Activated naive CD4-positive, alpha-beta T cell (primary cell): ENCODE measurements around the gene TVP23C.
"Not testable (repeated sequence)": the region's sequence is repeated elsewhere in the genome, so short reads cannot be mapped to it uniquely, and the experiment has no call there.

ENCODE experiments used
- DNase-seq, 4 experiments: peaks; one replicate each; lab custom pipeline; 2025; lab: John Stamatoyannopoulos, UW

Gene TVP23C

GRCh38 chr17:15563375-15563857, at the start of gene TVP23C:
TSS of gene TVP23C (minus strand) at chr17:15563483. CDS start at chr17:15563448, 35 bp downstream.
- peak; percentile 29 to 56 (median 36) for DNase-seq

GRCh38 chr17:15592960-15593359, 29.7 kb upstream of the TVP23C start:
- not testable (repeated sequence) for DNase-seq

GRCh38 chr17:15591986-15592385, 28.7 kb upstream of the TVP23C start:
- DNase-seq, result not testable (repeated sequence)

- not testable (repeated sequence) for DNase-seq
Observed at GRCh38 chr17:15590844-15591243, 27.6 kb upstream of the TVP23C start.

- not testable (repeated sequence) for DNase-seq
Observed at GRCh38 chr17:15589544-15590536, 26.6 kb upstream of the TVP23C start.

- not testable (repeated sequence) for DNase-seq
Observed at GRCh38 chr17:15588017-15588416, 24.7 kb upstream of the TVP23C start.

GRCh38 chr17:15583313-15583712, 20.0 kb upstream of the TVP23C start:
- DNase-seq, result not testable (repeated sequence)

GRCh38 chr17:15581462-15581861, 18.2 kb upstream of the TVP23C start:
- not testable (repeated sequence) for DNase-seq

GRCh38 chr17:15576848-15577247, 13.6 kb upstream of the TVP23C start:
- DNase-seq, result not testable (repeated sequence)

GRCh38 chr17:15574660-15575059, 11.4 kb upstream of the TVP23C start:
- not testable (repeated sequence) for DNase-seq

- DNase-seq, result not testable (repeated sequence)
Observed at GRCh38 chr17:15573870-15574269, 10.6 kb upstream of the TVP23C start.

GRCh38 chr17:15562613-15563374, 489 bp downstream of the TVP23C start:
- not testable (repeated sequence) for DNase-seq

GRCh38 chr17:15561439-15561838, 1.8 kb downstream of the TVP23C start:
- DNase-seq, result not testable (repeated sequence)

- DNase-seq, result not testable (repeated sequence)
Observed at GRCh38 chr17:15558403-15559105, 4.7 kb downstream of the TVP23C start.

- not testable (repeated sequence) for DNase-seq
Observed at GRCh38 chr17:15557334-15557832, 5.9 kb downstream of the TVP23C start.

GRCh38 chr17:15552932-15553331, 10.4 kb downstream of the TVP23C start:
- DNase-seq, result not testable (repeated sequence)

GRCh38 chr17:15549552-15549951, 13.7 kb downstream of the TVP23C start:
- DNase-seq, result not testable (repeated sequence)

GRCh38 chr17:15546604-15547003, 16.7 kb downstream of the TVP23C start:
- DNase-seq, result not testable (repeated sequence)

- not testable (repeated sequence) for DNase-seq
Observed at GRCh38 chr17:15540371-15541219, 22.7 kb downstream of the TVP23C start.

GRCh38 chr17:15533122-15533521, 30.2 kb downstream of the TVP23C start:
- DNase-seq, result not testable (repeated sequence)
